Stimulated activated memory B cell treated with anti-CD40 and anti-IgM and Interleukin-4, amounts not matched to agents 10 μg/mL and 1 μg/mL and 100 μg/mL, for 72 hours (primary cell): ENCODE measurements around the gene NEUROD2.
"Not testable (repeated sequence)": the region's sequence is repeated elsewhere in the genome, so short reads cannot be mapped to it uniquely, and the experiment has no call there.

Experiments
- ATAC-seq: fragments of 150-1000 bp; cut with Tn5 transposase; 2 replicates; pipeline ENCODE4 v1.10.0; 2021
- H3K27ac Mint-ChIP-seq: one replicate; pipeline ENCODE4 v1.8.0; 2022; ENCODE audit warnings: mild to moderate bottlenecking, mixed read lengths
- H3K27me3 Mint-ChIP-seq: one replicate; pipeline ENCODE4 v1.8.0; 2022; ENCODE audit warnings: mixed read lengths
- H3K36me3 Mint-ChIP-seq: one replicate; pipeline ENCODE4 v1.8.0; 2022; ENCODE audit warnings: mixed read lengths
- H3K4me1 Mint-ChIP-seq: one replicate; pipeline ENCODE4 v1.8.0; 2022; ENCODE audit warnings: mixed read lengths
- H3K4me3 Mint-ChIP-seq: one replicate; pipeline ENCODE4 v1.8.0; 2022; ENCODE audit warnings: mild to moderate bottlenecking, moderate library complexity, mixed read lengths
- H3K9me3 Mint-ChIP-seq: one replicate; pipeline ENCODE4 v1.8.0; 2022; ENCODE audit warnings: mixed read lengths

NEUROD2 gene

GRCh38 chr17:39595294-39595693 lies 12.4 kb downstream of the NEUROD2 start:
- Mint-ChIP-seq H3K4me1 (peaks cover 34% of the 10 kb centered on the region), H3K36me3 (no peaks in the 10 kb centered on the region), H3K27me3 (peaks cover 75% of the 10 kb centered on the region), H3K4me3 (no peak overlapping the region), H3K9me3 (peaks cover 3% of the 10 kb centered on the region), H3K27ac (no peak overlapping the region)
- no peak for ATAC-seq

GRCh38 chr17:39593371-39593770 lies 14.3 kb downstream of the NEUROD2 start:
- Mint-ChIP-seq H3K9me3 (peaks cover 3% of the 10 kb centered on the region), H3K27me3 (peaks cover 71% of the 10 kb centered on the region), H3K27ac (no peak overlapping the region), H3K4me3 (no peak overlapping the region), H3K4me1 (peaks cover 15% of the 10 kb centered on the region), H3K36me3 (no peaks in the 10 kb centered on the region)
- ATAC-seq = no peak

- H3K36me3 Mint-ChIP-seq = no peaks in the 10 kb centered on the region
- H3K4me1 Mint-ChIP-seq = peaks cover 10% of the 10 kb centered on the region
- no peak overlapping the region for H3K4me3 Mint-ChIP-seq
- peaks cover 3% of the 10 kb centered on the region for H3K9me3 Mint-ChIP-seq
- no peak for ATAC-seq
- no peak overlapping the region for H3K27ac Mint-ChIP-seq
- H3K27me3 Mint-ChIP-seq = peaks cover 68% of the 10 kb centered on the region
These were observed 15.5 kb downstream of the NEUROD2 start for GRCh38 chr17:39591958-39592954.

- H3K4me3 Mint-ChIP-seq, H3K36me3 Mint-ChIP-seq, H3K4me1 Mint-ChIP-seq, H3K27ac Mint-ChIP-seq, ATAC-seq, H3K9me3 Mint-ChIP-seq: not testable (repeated sequence)
- peaks cover 47% of the 10 kb centered on the region for H3K27me3 Mint-ChIP-seq
These were observed 17.5 kb downstream of the NEUROD2 start for GRCh38 chr17:39590180-39590579.

GRCh38 chr17:39582658-39583057 lies 25.1 kb downstream of the NEUROD2 start:
- peaks cover 9% of the 10 kb centered on the region for H3K36me3 Mint-ChIP-seq
- no peak for ATAC-seq
- H3K27me3 Mint-ChIP-seq = no peaks in the 10 kb centered on the region
- H3K4me1 Mint-ChIP-seq = no peaks in the 10 kb centered on the region
- no peak overlapping the region for H3K27ac Mint-ChIP-seq
- no peak overlapping the region for H3K4me3 Mint-ChIP-seq
- H3K9me3 Mint-ChIP-seq = no peaks in the 10 kb centered on the region

- Mint-ChIP-seq H3K27me3 (no peaks in the 10 kb centered on the region), H3K27ac (no peak overlapping the region), H3K9me3 (no peaks in the 10 kb centered on the region), H3K4me1 (no peaks in the 10 kb centered on the region), H3K36me3 (peaks cover 9% of the 10 kb centered on the region), H3K4me3 (no peak overlapping the region)
- ATAC-seq = no peak
These were observed 26.0 kb downstream of the NEUROD2 start for GRCh38 chr17:39581759-39582085.

GRCh38 chr17:39581071-39581758 lies 26.5 kb downstream of the NEUROD2 start:
- peaks cover 4% of the 10 kb centered on the region for H3K27me3 Mint-ChIP-seq
- H3K27ac Mint-ChIP-seq = no peak overlapping the region
- no peak overlapping the region for H3K4me3 Mint-ChIP-seq
- H3K36me3 Mint-ChIP-seq = peaks cover 9% of the 10 kb centered on the region
- H3K4me1 Mint-ChIP-seq = no peaks in the 10 kb centered on the region
- ATAC-seq = no peak
- H3K9me3 Mint-ChIP-seq = no peaks in the 10 kb centered on the region

GRCh38 chr17:39580082-39580468 lies 27.6 kb downstream of the NEUROD2 start:
- Mint-ChIP-seq H3K9me3 (no peaks in the 10 kb centered on the region), H3K36me3 (peaks cover 9% of the 10 kb centered on the region), H3K27me3 (peaks cover 10% of the 10 kb centered on the region), H3K27ac (no peak overlapping the region), H3K4me3 (no peak overlapping the region), H3K4me1 (no peaks in the 10 kb centered on the region)
- no peak for ATAC-seq

- no peaks in the 10 kb centered on the region for H3K4me1 Mint-ChIP-seq
- no peak overlapping the region for H3K4me3 Mint-ChIP-seq
- H3K36me3 Mint-ChIP-seq = peaks cover 9% of the 10 kb centered on the region
- H3K9me3 Mint-ChIP-seq = no peaks in the 10 kb centered on the region
- H3K27me3 Mint-ChIP-seq = peaks cover 14% of the 10 kb centered on the region
- no peak overlapping the region for H3K27ac Mint-ChIP-seq
- no peak for ATAC-seq
These were observed 28.2 kb downstream of the NEUROD2 start for GRCh38 chr17:39579318-39580081.

- Mint-ChIP-seq H3K27me3 (peaks cover 21% of the 10 kb centered on the region), H3K9me3 (no peaks in the 10 kb centered on the region), H3K4me1 (peaks cover 5% of the 10 kb centered on the region), H3K27ac (no peak overlapping the region), H3K36me3 (no peaks in the 10 kb centered on the region), H3K4me3 (no peak overlapping the region)
- ATAC-seq = no peak
These were observed 29.4 kb downstream of the NEUROD2 start for GRCh38 chr17:39578272-39578671.

GRCh38 chr17:39576187-39576586 lies 31.5 kb downstream of the NEUROD2 start:
- Mint-ChIP-seq H3K4me1 (peaks cover 10% of the 10 kb centered on the region), H3K4me3 (no peak overlapping the region), H3K9me3 (peaks cover 4% of the 10 kb centered on the region), H3K36me3 (peaks cover 12% of the 10 kb centered on the region), H3K27me3 (peaks cover 25% of the 10 kb centered on the region), H3K27ac (no peak overlapping the region)
- peak; percentile 39 for ATAC-seq

- Mint-ChIP-seq H3K9me3 (peaks cover 10% of the 10 kb centered on the region), H3K27me3 (peaks cover 30% of the 10 kb centered on the region), H3K4me3 (peak overlapping the region; percentile 81), H3K4me1 (peaks cover 10% of the 10 kb centered on the region), H3K27ac (peak overlapping the region; percentile 38), H3K36me3 (peaks cover 35% of the 10 kb centered on the region)
- ATAC-seq = peak; percentile 81
These were observed 34.0 kb downstream of the NEUROD2 start for GRCh38 chr17:39573447-39574298.

GRCh38 chr17:39572121-39572520 lies 35.6 kb downstream of the NEUROD2 start:
- ATAC-seq = no peak
- H3K4me1 Mint-ChIP-seq = peaks cover 10% of the 10 kb centered on the region
- H3K36me3 Mint-ChIP-seq = peaks cover 51% of the 10 kb centered on the region
- no peak overlapping the region for H3K4me3 Mint-ChIP-seq
- H3K9me3 Mint-ChIP-seq = peaks cover 10% of the 10 kb centered on the region
- H3K27me3 Mint-ChIP-seq = peaks cover 30% of the 10 kb centered on the region
- H3K27ac Mint-ChIP-seq = no peak overlapping the region

GRCh38 chr17:39569126-39569525 lies 38.6 kb downstream of the NEUROD2 start:
- no peak overlapping the region for H3K27ac Mint-ChIP-seq
- peaks cover 14% of the 10 kb centered on the region for H3K27me3 Mint-ChIP-seq
- no peak for ATAC-seq
- peaks cover 9% of the 10 kb centered on the region for H3K4me1 Mint-ChIP-seq
- H3K4me3 Mint-ChIP-seq = no peak overlapping the region
- peaks cover 79% of the 10 kb centered on the region for H3K36me3 Mint-ChIP-seq
- peaks cover 10% of the 10 kb centered on the region for H3K9me3 Mint-ChIP-seq
